HepG2 (cell line): ENCODE measurements around the gene S100A4. TPM values are rescaled to one million over a fixed set of nuclear protein-coding genes. Genes with fewer than 3 reads are reported as not detected.
A peak's percentile ranks its signal among the peaks of the same experiment; 100 is the strongest.

ENCODE experiments used
- ARID5B ChIP-seq: IDR thresholded peaks from 2 replicates; pipeline ENCODE4 v1.4.0; 2020; ENCODE audit warnings: mild to moderate bottlenecking, missing genetic modification reagents
- BRD4 ChIP-seq: sonication (generic); formaldehyde crosslinking; IDR thresholded peaks from 2 replicates; pipeline ENCODE4 v1.4.0; 2020; ENCODE audit warnings: missing genetic modification reagents
- DNMT3B ChIP-seq: conservative IDR thresholded peaks from 2 replicates; pipeline ENCODE4 v1.6.1; 2016; ENCODE audit warnings: missing biosample characterization, control low read depth
- GTF3A ChIP-seq: sonication (generic); formaldehyde crosslinking; conservative IDR thresholded peaks from 2 replicates; pipeline ENCODE4 v1.4.0; 2020; ENCODE audit warnings: mild to moderate bottlenecking, missing genetic modification reagents
- NFKB2 ChIP-seq: sonication (generic); formaldehyde crosslinking; IDR thresholded peaks from 2 replicates; pipeline ENCODE4 v1.4.0; 2020; ENCODE audit warnings: missing genetic modification reagents, borderline replicate concordance
- PAX8 ChIP-seq: sonication (generic); formaldehyde crosslinking; IDR thresholded peaks from 2 replicates; pipeline ENCODE4 v1.8.0; 2022; ENCODE audit warnings: mild to moderate bottlenecking, missing genetic modification reagents, borderline replicate concordance
- SCMH1 ChIP-seq: sonication (generic); formaldehyde crosslinking; IDR thresholded peaks from 2 replicates; pipeline ENCODE4 v1.9.0; 2021; ENCODE audit warnings: missing genetic modification reagents, mild to moderate bottlenecking, borderline replicate concordance
- SNAPC5 ChIP-seq: sonication (generic); formaldehyde crosslinking; IDR thresholded peaks from 2 replicates; pipeline ENCODE4 v1.8.1; 2023; ENCODE audit warnings: mild to moderate bottlenecking, missing genetic modification reagents, borderline replicate concordance
- SOX5 ChIP-seq: IDR thresholded peaks from 2 replicates; pipeline ENCODE4 v1.6.1; 2016; ENCODE audit warnings: borderline replicate concordance
- TSC22D2 ChIP-seq: sonication (generic); formaldehyde crosslinking; IDR thresholded peaks from 2 replicates; pipeline ENCODE4 v1.5.1; 2020; ENCODE audit warnings: missing genetic modification reagents, mild to moderate bottlenecking, borderline replicate concordance
- ZBTB43 ChIP-seq: sonication (generic); formaldehyde crosslinking; conservative IDR thresholded peaks from 2 replicates; pipeline ENCODE4 v1.4.0; 2020; ENCODE audit warnings: missing genetic modification reagents
- ZNF142 ChIP-seq: sonication (generic); formaldehyde crosslinking; IDR thresholded peaks from 2 replicates; pipeline ENCODE4 v1.4.0; 2020; ENCODE audit warnings: missing genetic modification reagents
- ZNF253 ChIP-seq: sonication (generic); formaldehyde crosslinking; IDR thresholded peaks from 2 replicates; pipeline ENCODE4 v1.8.0; 2022; ENCODE audit warnings: mild to moderate bottlenecking, missing genetic modification reagents, borderline replicate concordance
- ZNF296 ChIP-seq: sonication (generic); formaldehyde crosslinking; conservative IDR thresholded peaks from 2 replicates; pipeline ENCODE4 v1.5.0; 2020; ENCODE audit warnings: mild to moderate bottlenecking, missing genetic modification reagents
- ZNF547 ChIP-seq: sonication (generic); formaldehyde crosslinking; IDR thresholded peaks from 2 replicates; pipeline ENCODE4 v1.5.1; 2020; ENCODE audit warnings: mild to moderate bottlenecking, missing genetic modification reagents
- polyA plus RNA-seq, 8 experiments: library from polyadenylated mRNA; depleted of rRNA in 3 of 8; stranded (reverse) in 7 of 8; unstranded in 1 of 8; fragments of >200 nt; fragmentation: Illumina TruSeq in 4 of 8; extraction: Trizol in 4 of 8; gene quantifications; 2 replicates each; pipeline versions ENCODE4 v1.2.1 to v1.2.3, GENCODE V29; 2011 to 2016; ENCODE audit warnings: low read depth in 4 of 8, missing spikeins in 1 of 8, mixed read lengths in 1 of 8; ENCODE audit not compliant: insufficient read depth in 1 of 8
- total RNA-seq, 5 experiments: library from RNA; depleted of rRNA; stranded (reverse); fragments of >200 nt; fragmentation: Illumina TruSeq; extraction: Trizol; gene quantifications; 2 replicates each; pipeline ENCODE4 v1.2.3, GENCODE V29; 2016; ENCODE audit warnings: low read depth in 1 of 5
- TF ChIP-seq, protein P1 (sequence below): sonication (generic); formaldehyde crosslinking; IDR thresholded peaks from 2 replicates; pipeline ENCODE4 v1.8.1; 2023; ENCODE audit warnings: mild to moderate bottlenecking, missing genetic modification reagents

Gene S100A4
- total and polyA plus RNA-seq, 2 of the 13 experiments (the other 11 are each of a cell fraction or from before 2014, with no cell fraction given), result 12.9 to 20.2 TPM

DNA sequence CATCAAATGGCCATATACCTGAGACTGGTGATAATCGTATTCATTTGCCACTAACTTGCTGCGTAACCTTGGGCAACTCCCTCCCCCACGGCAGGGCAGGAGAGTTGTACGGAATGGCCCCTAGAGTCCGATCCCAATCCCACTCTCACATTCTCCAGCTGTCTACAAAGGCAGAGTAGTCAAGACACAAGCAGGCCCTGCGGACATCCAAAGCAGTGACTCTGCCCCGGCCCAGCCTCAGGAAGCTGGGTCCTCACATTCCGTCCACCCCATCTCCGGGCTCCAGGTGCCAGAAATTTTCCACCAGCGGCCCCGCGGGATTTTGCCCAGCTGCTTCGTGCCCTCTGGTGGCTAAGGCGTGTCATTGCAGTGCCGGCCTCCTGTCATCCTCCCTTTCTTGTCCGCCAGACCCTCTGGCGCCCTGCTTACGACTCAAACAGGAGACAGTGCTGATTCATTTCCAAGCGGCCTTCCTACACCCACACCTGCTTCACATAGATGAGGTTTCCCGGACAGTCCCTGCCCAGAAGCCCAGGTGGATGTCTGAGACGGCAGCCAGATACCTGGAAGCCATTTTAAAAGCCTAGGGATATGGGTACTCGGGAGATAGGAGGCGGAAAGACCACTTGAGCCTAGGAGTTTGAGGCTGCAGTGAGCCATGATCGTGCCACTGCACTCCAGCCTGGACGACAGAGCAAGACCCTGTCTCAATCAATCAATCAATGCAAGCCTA, 22.9 kb upstream of the S100A4 start (continued):
- peak; percentile 65 for TF ChIP-seq ARID5B (CRISPR knock-in tag)
- TF ChIP-seq DNMT3B, result no peak
- TF ChIP-seq ZNF547 (CRISPR knock-in tag), result no peak
- no peak for TF ChIP-seq SCMH1 (CRISPR knock-in tag)
- TF ChIP-seq SOX5 (CRISPR knock-in tag), result no peak
- TF ChIP-seq ZNF142 (CRISPR knock-in tag), result no peak
- no peak for TF ChIP-seq SNAPC5 (CRISPR knock-in tag)
- TF ChIP-seq, protein P1, sequence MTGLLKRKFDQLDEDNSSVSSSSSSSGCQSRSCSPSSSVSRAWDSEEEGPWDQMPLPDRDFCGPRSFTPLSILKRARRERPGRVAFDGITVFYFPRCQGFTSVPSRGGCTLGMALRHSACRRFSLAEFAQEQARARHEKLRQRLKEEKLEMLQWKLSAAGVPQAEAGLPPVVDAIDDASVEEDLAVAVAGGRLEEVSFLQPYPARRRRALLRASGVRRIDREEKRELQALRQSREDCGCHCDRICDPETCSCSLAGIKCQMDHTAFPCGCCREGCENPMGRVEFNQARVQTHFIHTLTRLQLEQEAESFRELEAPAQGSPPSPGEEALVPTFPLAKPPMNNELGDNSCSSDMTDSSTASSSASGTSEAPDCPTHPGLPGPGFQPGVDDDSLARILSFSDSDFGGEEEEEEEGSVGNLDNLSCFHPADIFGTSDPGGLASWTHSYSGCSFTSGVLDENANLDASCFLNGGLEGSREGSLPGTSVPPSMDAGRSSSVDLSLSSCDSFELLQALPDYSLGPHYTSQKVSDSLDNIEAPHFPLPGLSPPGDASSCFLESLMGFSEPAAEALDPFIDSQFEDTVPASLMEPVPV (CRISPR knock-in tag), result no peak
- TF ChIP-seq PAX8 (CRISPR knock-in tag), result no peak
- TF ChIP-seq ZNF253, result no peak
- no peak for TF ChIP-seq ZNF296 (CRISPR knock-in tag)
- no peak for TF ChIP-seq ZBTB43 (CRISPR knock-in tag)
- 0 out of 2 replicates have a peak, but pooled peaks have one; percentile 62 for TF ChIP-seq GTF3A (CRISPR knock-in tag)
- no peak for TF ChIP-seq BRD4
- peak; percentile 85; the same call in 1 of the 2 replicates for TF ChIP-seq NFKB2 (CRISPR knock-in tag)
- TF ChIP-seq TSC22D2 (CRISPR knock-in tag), result peak; percentile 19; the same call in 1 of the 2 replicates
